HEK293 (cell line): Measurements from ENCODE around the gene ZNF599.

Experiments used
- ELK4 ChIP-seq: IDR thresholded peaks from 2 replicates; pipeline ENCODE4 v1.6.1; 2011; ENCODE audit warnings: mild to moderate bottlenecking, low read depth, low read length, borderline replicate concordance
- GLIS1 ChIP-seq: fragments of 450-650 bp; formaldehyde crosslinking; IDR thresholded peaks from 2 replicates; pipeline ENCODE4 v1.5.1; 2016; ENCODE audit warnings: missing biosample characterization, missing genetic modification characterization
- KLF8 ChIP-seq: fragments of 450-650 bp; formaldehyde crosslinking; IDR thresholded peaks from 2 replicates; pipeline ENCODE4 v1.5.1; 2016; ENCODE audit warnings: missing biosample characterization, missing genetic modification characterization
- PATZ1 ChIP-seq: fragments of 450-650 bp; formaldehyde crosslinking; IDR thresholded peaks from 2 replicates; pipeline ENCODE4 v1.5.1; 2016; ENCODE audit warnings: missing biosample characterization, missing genetic modification characterization
- PRDM1 ChIP-seq: fragments of 450-650 bp; formaldehyde crosslinking; IDR thresholded peaks from 2 replicates; pipeline ENCODE4; 2016; ENCODE audit warnings: missing biosample characterization, missing genetic modification characterization
- SALL2 ChIP-seq: fragments of 450-650 bp; formaldehyde crosslinking; IDR thresholded peaks from 2 replicates; pipeline ENCODE4 v1.5.0; 2017; ENCODE audit warnings: missing biosample characterization, mild to moderate bottlenecking, missing genetic modification characterization, borderline replicate concordance
- TCF7L2 ChIP-seq: IDR thresholded peaks from 2 replicates; pipeline ENCODE4 v1.6.1; 2011; ENCODE audit warnings: low read depth, mild to moderate bottlenecking, inconsistent platforms, low read length, moderate library complexity, borderline replicate concordance
- ZFP41 ChIP-seq: fragments of 450-650 bp; formaldehyde crosslinking; IDR thresholded peaks from 2 replicates; pipeline ENCODE4 v1.5.1; 2016; ENCODE audit warnings: missing biosample characterization, missing genetic modification characterization, borderline replicate concordance
- ZNF133 ChIP-seq: fragments of 450-650 bp; formaldehyde crosslinking; IDR thresholded peaks from 2 replicates; pipeline ENCODE4 v1.5.1; 2016; ENCODE audit warnings: missing biosample characterization, missing genetic modification characterization
- ZNF138 ChIP-seq: fragments of 450-650 bp; formaldehyde crosslinking; IDR thresholded peaks from 2 replicates; pipeline ENCODE4 v1.5.1; 2016; ENCODE audit warnings: missing biosample characterization, missing genetic modification characterization, borderline replicate concordance
- ZNF221 ChIP-seq: fragments of 450-650 bp; formaldehyde crosslinking; IDR thresholded peaks from 2 replicates; pipeline ENCODE4 v1.5.1; 2017; ENCODE audit warnings: missing biosample characterization, missing genetic modification characterization, borderline replicate concordance
- ZNF248 ChIP-seq: fragments of 450-650 bp; formaldehyde crosslinking; IDR thresholded peaks from 2 replicates; pipeline ENCODE4 v1.5.1; 2017; ENCODE audit warnings: missing biosample characterization, missing genetic modification characterization
- ZNF266 ChIP-seq: fragments of 450-650 bp; formaldehyde crosslinking; IDR thresholded peaks from 2 replicates; pipeline ENCODE4 v1.5.1; 2016; ENCODE audit warnings: missing biosample characterization, missing genetic modification characterization, low read depth
- ZNF280C ChIP-seq: fragments of 450-650 bp; formaldehyde crosslinking; IDR thresholded peaks from 2 replicates; pipeline ENCODE4 v1.5.1; 2016; ENCODE audit warnings: missing biosample characterization, missing genetic modification characterization
- ZNF280D ChIP-seq: fragments of 450-650 bp; formaldehyde crosslinking; IDR thresholded peaks from 2 replicates; pipeline ENCODE4 v1.5.1; 2016; ENCODE audit warnings: missing biosample characterization, missing genetic modification characterization
- ZNF324 ChIP-seq: fragments of 450-650 bp; formaldehyde crosslinking; IDR thresholded peaks from 2 replicates; pipeline ENCODE4 v1.5.1; 2016; ENCODE audit warnings: missing biosample characterization, missing genetic modification characterization
- ZNF341 ChIP-seq: fragments of 450-650 bp; formaldehyde crosslinking; IDR thresholded peaks from 2 replicates; pipeline ENCODE4; 2016; ENCODE audit warnings: low read depth, missing biosample characterization, missing genetic modification characterization
- ZNF354C ChIP-seq: fragments of 450-650 bp; formaldehyde crosslinking; IDR thresholded peaks from 2 replicates; pipeline ENCODE4 v1.5.1; 2016; ENCODE audit warnings: missing biosample characterization, missing genetic modification characterization, low read depth, borderline replicate concordance
- ZNF391 ChIP-seq: fragments of 450-650 bp; formaldehyde crosslinking; IDR thresholded peaks from 2 replicates; pipeline ENCODE4 v1.5.1; 2016; ENCODE audit warnings: low read depth, missing biosample characterization, missing genetic modification characterization, borderline replicate concordance
- ZNF449 ChIP-seq: fragments of 450-650 bp; formaldehyde crosslinking; IDR thresholded peaks from 2 replicates; pipeline ENCODE4 v1.5.1; 2017; ENCODE audit warnings: missing biosample characterization, mild to moderate bottlenecking, missing genetic modification characterization, moderate library complexity
- ZNF514 ChIP-seq: fragments of 450-650 bp; formaldehyde crosslinking; IDR thresholded peaks from 2 replicates; pipeline ENCODE4 v1.5.1; 2016; ENCODE audit warnings: missing biosample characterization, missing genetic modification characterization
- ZNF621 ChIP-seq: fragments of 450-650 bp; formaldehyde crosslinking; IDR thresholded peaks from 2 replicates; pipeline ENCODE4 v1.5.1; 2017; ENCODE audit warnings: missing biosample characterization, missing genetic modification characterization
- ZNF626 ChIP-seq: fragments of 450-650 bp; sonication (Bioruptor Pico); formaldehyde crosslinking; IDR thresholded peaks from 2 replicates; pipeline ENCODE4 v1.5.1; 2018; ENCODE audit warnings: missing biosample characterization, missing genetic modification characterization, inconsistent platforms
- ZNF776 ChIP-seq: fragments of 450-650 bp; formaldehyde crosslinking; IDR thresholded peaks from 2 replicates; pipeline ENCODE4 v1.5.0; 2017; ENCODE audit warnings: missing biosample characterization, missing genetic modification characterization, borderline replicate concordance
- ZNF843 ChIP-seq: fragments of 450-650 bp; formaldehyde crosslinking; IDR thresholded peaks from 2 replicates; pipeline ENCODE4 v1.5.1; 2016; ENCODE audit warnings: missing biosample characterization, missing genetic modification characterization
- ZSCAN16 ChIP-seq: fragments of 450-650 bp; formaldehyde crosslinking; IDR thresholded peaks from 2 replicates; pipeline ENCODE4 v1.5.1; 2016; ENCODE audit warnings: missing biosample characterization, missing genetic modification characterization
- ZSCAN18 ChIP-seq: fragments of 450-650 bp; formaldehyde crosslinking; IDR thresholded peaks from 2 replicates; pipeline ENCODE4 v1.5.1; 2016; ENCODE audit warnings: missing biosample characterization, missing genetic modification characterization
- ZSCAN23 ChIP-seq: fragments of 450-650 bp; formaldehyde crosslinking; IDR thresholded peaks from 2 replicates; pipeline ENCODE4 v1.5.1; 2016; ENCODE audit warnings: missing biosample characterization, missing genetic modification characterization

Gene ZNF599

GRCh38 chr19:34733746-34734536, 39.1 kb downstream of the ZNF599 start, which contains the start of gene ZNF181 (continued):
- peak; percentile 75 for TF ChIP-seq GLIS1
- no peak for TF ChIP-seq ELK4
- TF ChIP-seq ZNF280D (tag by site-specific recombination): peak; percentile 86
- TF ChIP-seq ZSCAN16 (tag by site-specific recombination): peak; percentile 84
- no peak; the same call in 1 of the 2 replicates for TF ChIP-seq ZSCAN18 (tag by site-specific recombination)
- TF ChIP-seq ZNF449 (tag by site-specific recombination): no peak; the same call in 1 of the 2 replicates
- TF ChIP-seq ZNF514 (tag by site-specific recombination): no peak
- no peak for TF ChIP-seq ZNF280C (tag by site-specific recombination)
- no peak for TF ChIP-seq SALL2 (tag by site-specific recombination)
- peak; percentile 95 for TF ChIP-seq PATZ1 (tag by site-specific recombination)
- peak; percentile 87; the same call in 1 of the 2 replicates for TF ChIP-seq ZNF221
- no peak for TF ChIP-seq ZNF621 (tag by site-specific recombination)
- TF ChIP-seq PRDM1 (tag by site-specific recombination): no peak
- no peak for TF ChIP-seq ZFP41 (tag by site-specific recombination)
- TF ChIP-seq ZNF248 (tag by site-specific recombination): no peak
- TF ChIP-seq KLF8 (tag by site-specific recombination): peak; percentile 98
- TF ChIP-seq ZNF776 (tag by site-specific recombination): no peak
- no peak for TF ChIP-seq ZNF626 (tag by site-specific recombination)
- TF ChIP-seq ZSCAN23: 0 out of 2 replicates have a peak, but pooled peaks have one; percentile 60
- TF ChIP-seq ZNF354C (tag by site-specific recombination): no peak
- TF ChIP-seq ZNF341 (tag by site-specific recombination): peak; percentile 55
- peak; percentile 73 for TF ChIP-seq ZNF843 (tag by site-specific recombination)
- no peak for TF ChIP-seq ZNF133 (tag by site-specific recombination)
- no peak for TF ChIP-seq TCF7L2
- TF ChIP-seq ZNF391 (tag by site-specific recombination): peak; percentile 92; the same call in 1 of the 2 replicates
- peak; percentile 97 for TF ChIP-seq ZNF324 (tag by site-specific recombination)
- TF ChIP-seq ZNF138: no peak
- no peak for TF ChIP-seq ZNF266 (tag by site-specific recombination)
